ENCODE results near the gene CACNA2D2.

GRCh38 chr3:50493623-50494022 is 9.8 kb downstream of the CACNA2D2 start:
- TF ChIP-seq, protein P1, sequence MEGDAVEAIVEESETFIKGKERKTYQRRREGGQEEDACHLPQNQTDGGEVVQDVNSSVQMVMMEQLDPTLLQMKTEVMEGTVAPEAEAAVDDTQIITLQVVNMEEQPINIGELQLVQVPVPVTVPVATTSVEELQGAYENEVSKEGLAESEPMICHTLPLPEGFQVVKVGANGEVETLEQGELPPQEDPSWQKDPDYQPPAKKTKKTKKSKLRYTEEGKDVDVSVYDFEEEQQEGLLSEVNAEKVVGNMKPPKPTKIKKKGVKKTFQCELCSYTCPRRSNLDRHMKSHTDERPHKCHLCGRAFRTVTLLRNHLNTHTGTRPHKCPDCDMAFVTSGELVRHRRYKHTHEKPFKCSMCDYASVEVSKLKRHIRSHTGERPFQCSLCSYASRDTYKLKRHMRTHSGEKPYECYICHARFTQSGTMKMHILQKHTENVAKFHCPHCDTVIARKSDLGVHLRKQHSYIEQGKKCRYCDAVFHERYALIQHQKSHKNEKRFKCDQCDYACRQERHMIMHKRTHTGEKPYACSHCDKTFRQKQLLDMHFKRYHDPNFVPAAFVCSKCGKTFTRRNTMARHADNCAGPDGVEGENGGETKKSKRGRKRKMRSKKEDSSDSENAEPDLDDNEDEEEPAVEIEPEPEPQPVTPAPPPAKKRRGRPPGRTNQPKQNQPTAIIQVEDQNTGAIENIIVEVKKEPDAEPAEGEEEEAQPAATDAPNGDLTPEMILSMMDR (IDR thresholded peaks at IDR 0.05; ENCODE audit: insufficient read depth, low read length, poor library complexity, severe bottlenecking) = no peak
- TF ChIP-seq EZH2phosphoT487 (conservative IDR thresholded peaks at IDR 0.05; ENCODE audit: low read length) = no peak

Measured in SU-DHL-6 (cell line).